DMS53 treated with DMSO at 0.1 percent for 48 hours (cell line): Measurements from ENCODE around the gene SMIM24.
"Not testable (repeated sequence)": the region's sequence is repeated elsewhere in the genome, so short reads cannot be mapped to it uniquely, and the experiment has no call there.

ENCODE experiments used
- DNase-seq: peaks from one replicate; lab custom pipeline; 2025; ENCODE audit not compliant: unreplicated experiment; lab: John Stamatoyannopoulos, UW

SMIM24 gene

DNA sequence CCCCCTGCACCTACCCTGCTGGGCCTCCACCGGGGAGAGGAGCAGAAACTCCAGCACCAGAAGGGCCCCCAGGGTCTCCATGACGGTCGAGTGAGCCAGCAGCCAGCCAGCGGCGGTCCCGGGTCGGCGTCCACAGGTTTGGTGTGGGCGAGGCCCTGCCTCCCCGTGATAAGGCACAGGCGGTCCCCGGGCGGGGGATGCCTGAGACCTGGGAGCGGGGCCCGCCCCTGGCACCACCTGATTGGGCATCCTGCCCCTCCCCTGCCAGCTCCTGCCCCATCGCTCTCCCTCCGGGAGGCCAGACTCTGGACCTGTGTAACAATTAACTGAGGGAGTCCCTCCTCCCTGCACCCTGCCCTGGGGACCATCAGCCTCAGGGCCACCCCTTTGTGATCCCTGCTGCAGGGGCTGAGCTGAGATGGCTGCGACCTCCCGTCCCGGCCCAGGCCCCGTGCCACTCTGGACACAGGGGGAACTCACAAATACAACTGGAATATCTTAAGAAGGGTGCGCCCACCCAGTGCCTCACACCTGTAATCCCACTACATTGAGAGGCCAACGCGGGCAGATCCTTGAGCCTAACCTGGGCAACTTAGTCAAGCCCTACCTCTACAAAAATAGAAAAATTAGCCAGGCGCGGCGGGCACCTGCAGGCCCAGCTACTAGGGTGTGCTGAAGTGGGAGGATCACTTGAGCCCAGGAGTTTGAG is at the start of gene SMIM24:
TSS of gene SMIM24 (minus strand) at position 143 of the 709 bp plus-strand sequence. CDS start at position 81, 62 bp downstream.
- DNase-seq = no peak

DNA sequence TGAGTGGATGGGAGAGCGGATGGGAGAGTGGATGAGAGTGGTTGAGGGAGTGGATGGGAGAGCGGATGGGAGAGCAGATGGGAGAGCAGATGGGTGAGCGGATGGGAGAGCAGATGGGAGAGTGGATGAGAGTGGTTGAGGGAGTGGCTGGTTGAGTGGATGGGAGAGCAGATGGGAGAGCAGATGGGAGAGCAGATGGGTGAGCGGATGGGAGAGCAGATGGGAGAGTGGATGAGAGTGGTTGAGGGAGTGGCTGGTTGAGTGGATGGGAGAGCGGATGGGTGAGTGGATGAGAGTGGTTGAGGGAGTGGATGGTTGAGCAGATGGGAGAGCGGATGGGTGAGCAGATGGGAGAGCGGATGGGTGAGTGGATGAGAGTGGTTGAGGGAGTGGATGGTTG is 49.0 kb upstream of the SMIM24 start:
- DNase-seq = not testable (repeated sequence)

DNA sequence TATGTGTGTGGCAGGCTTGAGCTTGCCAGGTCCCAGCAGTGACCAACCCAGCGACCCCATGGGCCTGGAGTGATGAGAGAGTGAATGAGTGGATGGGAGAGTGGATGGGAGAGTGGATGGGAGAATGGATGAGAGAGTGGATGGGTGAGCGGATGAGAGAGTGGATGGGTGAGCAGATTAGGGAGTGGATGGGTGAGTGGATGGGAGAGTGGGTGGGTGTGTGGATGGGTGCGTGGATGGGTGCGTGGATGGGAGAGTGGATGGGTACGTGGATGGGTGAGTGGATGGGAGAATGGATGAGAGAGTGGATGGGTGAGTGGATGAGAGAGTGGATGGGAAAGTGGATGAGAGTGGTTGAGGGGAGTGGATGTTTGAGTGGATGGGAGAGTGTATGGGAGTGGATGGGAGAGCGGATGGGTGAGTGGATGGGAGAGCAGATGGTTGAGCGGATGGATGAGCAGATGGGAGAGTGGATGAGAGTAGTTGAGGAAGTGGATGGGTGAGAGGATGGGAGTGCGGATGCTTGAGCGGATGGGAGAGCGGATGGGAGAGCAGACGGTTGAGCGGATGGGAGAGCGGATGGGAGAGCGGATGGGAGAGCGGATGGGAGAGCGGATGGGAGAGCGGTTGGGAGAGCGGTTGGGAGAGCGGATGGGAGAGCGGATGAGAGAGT is 48.4 kb upstream of the SMIM24 start:
- DNase-seq = no peak

GRCh38 chr19:3528080-3528479 is 47.8 kb upstream of the SMIM24 start:
- no peak for DNase-seq

DNA sequence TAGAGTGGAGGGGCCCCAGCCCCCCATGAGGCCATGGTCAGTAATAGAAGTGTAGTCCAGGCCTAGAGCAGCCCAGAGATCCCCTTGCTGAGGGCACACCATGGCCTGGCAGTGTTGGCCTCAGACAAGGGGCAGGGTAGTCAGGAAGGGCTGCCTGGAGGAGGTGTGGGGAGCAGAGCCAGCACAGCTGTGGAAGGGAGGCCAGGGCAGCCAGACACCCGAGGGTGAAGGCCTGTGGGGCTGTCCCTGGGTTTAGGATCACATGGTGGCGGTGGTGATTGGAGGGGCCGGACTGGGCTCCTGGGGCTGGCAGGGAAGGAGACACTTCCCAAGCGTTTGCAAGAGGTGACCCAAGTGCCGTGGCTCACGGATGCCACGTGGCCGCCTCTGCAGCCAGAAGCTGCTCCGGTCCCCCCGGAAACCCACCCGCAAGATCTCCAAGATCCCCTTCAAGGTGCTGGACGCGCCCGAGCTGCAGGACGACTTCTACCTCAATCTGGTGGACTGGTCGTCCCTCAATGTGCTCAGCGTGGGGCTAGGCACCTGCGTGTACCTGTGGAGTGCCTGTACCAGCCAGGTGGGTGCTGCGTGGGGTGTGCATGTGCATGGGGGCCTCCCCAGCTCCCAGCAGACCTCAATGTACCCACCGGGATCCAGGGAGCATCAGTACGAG is 47.0 kb upstream of the SMIM24 start:
- DNase-seq = no peak

GRCh38 chr19:3526507-3527237 is 46.3 kb upstream of the SMIM24 start:
- DNase-seq = no peak

DNA sequence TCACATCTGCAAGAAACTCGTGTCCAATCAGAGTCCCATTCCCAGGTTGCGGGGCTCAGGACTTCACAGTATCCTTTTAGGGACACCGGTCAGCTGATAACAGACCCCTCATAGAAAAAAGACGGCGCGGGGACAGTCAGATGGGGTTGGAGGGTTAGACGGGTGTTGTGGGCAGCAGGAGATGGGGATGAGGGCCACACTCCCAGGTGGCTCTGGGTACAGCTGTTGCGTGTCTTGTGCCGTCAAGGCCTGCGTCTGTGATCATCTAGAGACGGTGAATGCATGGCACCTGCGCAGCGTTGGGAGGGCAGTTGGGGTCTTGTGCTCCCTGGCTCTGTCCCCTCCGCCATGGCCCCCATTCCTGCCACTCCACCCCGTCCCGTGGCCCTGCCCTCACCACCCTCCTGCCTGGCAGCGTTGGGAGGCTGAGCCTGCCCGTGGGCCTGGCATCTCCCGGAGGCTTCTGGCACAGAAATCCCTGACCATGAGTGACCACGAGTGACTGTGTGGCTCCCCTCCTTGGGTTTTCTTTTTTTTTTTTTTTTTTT is 44.7 kb upstream of the SMIM24 start:
- no peak for DNase-seq

DNA sequence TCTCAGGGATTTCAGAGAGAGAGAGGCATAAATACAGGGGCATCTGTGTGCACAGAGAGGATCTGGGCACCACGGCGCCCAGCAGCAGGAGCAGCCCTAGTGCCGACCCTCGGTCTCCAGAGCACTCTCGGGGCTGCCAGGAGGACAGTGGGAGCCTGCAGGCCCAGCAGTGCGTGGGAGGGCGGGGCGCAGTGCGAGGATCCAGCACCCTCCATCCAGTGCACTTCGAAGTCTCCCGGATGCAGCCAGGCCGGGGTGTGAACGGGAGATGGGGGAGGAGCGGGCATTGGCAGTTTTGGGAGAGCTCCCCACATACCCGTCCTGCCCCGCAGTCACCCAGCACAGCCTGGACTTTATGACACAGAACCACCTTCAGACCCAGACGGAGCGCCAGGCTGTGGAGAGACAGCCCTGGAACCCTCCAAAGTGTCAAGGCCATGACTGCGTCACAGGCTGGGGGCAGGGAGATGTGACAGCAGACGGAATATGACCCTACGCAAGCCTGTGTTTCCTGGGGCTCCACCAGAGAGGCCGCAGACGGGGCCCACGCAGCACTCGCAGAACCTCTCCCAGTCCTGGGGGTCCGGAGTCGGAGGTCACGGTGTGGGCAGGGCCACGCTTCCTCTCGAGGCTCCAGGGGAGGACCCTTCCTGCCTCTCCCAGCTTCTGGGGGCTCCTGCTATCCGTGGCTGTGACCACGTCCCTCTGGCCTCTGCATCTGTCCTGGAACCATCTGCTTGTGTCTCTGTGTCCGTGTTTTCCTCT is 43.9 kb upstream of the SMIM24 start:
- DNase-seq = no peak

- DNase-seq = no peak
Observed at GRCh38 chr19:3523361-3524077, 43.2 kb upstream of the SMIM24 start.

DNA sequence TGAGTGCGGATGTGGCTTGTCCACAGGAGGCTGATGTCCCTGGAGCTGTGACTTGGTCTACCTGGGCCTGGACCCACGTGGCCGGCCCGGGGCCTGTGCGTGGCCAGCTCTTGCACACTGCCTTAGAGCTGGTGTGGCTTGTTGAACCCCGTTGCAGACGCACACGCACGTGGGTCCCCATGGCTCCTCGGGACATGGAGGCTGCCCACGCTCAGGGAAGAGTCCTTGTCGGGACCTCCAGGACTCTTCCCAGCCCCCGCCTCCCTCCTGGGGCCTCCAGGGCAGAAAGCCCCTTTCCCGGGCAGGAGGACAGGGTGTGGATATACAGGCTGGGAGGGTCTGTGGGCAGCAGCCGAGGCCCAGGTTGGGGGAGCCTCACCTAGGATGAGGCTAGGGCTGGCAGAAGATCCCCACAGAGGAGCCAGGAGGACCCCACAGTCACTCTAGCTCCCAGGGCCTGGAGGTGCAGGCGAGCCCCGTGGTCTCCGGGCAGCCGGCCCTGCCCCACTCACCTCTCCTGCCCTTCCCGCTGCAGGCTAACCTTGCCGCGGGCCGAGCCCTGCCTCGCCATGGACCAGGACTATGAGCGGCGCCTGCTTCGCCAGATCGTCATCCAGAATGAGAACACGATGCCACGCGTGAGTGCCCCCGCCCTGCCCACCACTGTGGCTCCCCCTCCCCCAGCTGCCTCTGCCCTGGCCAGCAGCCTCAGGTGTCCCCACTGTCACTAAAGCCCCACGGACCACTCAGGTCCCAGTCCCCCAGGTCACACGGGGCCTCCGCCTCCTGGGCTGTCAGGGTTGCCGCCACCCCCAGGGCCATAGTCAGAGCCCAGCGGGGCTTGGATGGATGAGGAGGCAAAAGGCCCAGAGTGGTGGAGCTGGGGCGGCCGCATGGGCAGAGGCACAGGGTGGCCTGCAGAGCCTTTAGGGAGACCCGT is 42.4 kb upstream of the SMIM24 start:
- DNase-seq = no peak

DNA sequence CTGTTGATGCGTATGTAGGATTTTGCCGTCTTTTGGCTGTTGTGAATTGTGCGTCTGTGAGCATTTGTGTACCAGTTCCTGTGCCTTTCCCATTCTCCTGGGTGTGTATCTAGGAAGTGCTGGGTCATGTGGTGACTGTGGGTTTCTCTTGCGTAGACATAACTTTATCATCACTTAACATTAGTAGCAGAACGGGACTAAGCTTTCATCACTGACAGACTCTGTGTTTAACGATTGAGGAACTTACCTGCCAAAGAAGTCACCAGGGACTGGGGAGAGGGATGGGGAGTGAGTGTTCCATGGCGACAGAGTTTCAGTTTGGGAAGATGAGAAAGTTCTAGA is 40.8 kb upstream of the SMIM24 start:
- DNase-seq = no peak

GRCh38 chr19:3520166-3521103 is 40.1 kb upstream of the SMIM24 start:
- no peak for DNase-seq

DNA sequence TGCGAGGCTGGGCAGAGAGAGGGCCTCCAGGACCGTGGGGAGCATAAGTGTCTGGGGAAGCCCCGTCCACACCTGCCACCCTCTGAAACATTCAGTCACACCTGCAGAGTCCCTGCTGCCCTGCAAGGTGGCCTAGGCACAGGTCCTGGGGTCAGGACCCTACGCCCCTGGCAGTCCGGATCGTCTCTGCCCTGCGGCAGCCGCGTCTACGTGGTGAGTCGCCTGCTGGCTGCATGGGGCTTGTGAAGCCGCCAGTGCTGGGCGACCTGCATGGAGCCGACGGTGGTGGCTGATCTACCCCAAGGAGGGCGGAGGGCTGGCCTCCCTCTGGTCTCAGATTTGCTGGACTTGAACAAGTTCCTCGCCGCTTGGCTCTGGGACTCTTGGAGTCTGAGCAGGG is 38.8 kb upstream of the SMIM24 start:
- DNase-seq = no peak

DNA sequence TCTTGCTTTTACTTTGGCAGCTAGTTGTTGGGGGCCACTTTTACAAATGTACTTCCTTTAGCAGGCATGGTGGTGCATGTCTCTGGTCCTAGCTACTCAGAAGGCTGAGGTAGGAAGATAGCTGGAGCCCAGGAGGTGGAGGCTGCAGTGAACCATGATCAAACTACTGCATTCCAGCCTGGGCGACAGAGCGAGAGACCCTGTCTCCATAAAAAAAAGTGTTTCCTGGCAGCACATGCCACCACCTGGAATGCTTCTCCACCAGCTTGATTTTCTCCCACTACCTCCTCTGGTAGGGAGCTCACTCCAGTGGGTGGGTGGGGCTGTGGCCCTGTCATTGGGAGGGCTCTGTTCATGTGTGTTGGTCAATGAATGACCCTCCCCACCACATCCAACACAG is 38.3 kb upstream of the SMIM24 start:
- DNase-seq = no peak

GRCh38 chr19:3518255-3518654 is 37.9 kb upstream of the SMIM24 start:
- no peak for DNase-seq

DNA sequence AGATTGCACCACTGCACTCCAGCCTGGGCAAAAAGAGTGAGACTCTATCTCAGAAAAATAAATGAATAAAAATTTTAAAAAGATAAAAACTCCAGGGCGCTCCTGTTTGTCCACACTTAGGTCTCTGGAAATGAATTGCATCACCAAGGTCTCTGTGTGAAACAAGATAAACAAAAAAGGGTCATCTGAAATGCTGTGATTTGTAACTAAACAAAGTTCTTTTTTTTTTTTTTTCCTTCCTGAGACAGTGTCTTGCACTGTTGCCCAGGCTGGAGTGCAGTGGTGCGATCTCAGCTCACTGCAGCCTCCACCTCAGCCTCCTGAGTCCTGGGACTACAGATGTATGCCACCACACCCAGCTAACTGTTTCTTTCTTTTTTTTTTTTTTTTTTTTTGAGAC is 37.3 kb upstream of the SMIM24 start:
- DNase-seq = no peak

DNA sequence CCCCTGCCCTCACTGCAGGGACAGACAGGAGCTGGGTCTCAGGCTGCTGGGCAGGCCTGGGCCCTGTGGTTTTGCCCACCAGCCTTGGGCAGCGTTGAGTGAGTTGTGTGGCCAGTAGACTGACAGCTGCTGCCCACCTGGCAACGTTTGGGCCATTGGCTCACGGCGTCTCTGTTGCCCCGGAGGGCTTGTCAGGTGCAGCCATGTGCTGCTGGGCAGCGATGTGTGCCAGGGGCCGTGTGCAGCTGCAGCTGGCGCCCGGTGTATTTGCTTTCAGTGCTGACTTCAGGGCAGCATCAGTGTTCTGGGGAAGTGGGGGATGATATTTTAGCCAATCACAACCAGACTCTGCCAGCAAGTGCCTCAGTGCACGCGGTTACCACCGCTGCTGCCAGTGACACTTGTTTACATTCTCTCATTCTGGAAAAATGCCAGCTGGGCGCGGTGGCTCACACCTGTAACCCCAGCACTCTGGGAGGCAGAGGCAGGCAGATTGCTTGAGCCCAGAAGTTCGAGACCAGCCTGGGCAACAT is 36.4 kb upstream of the SMIM24 start:
- peak; percentile 48 for DNase-seq
